H1 (cell line): Measurements from ENCODE around the gene ITGAV. TPM values are rescaled to one million over a fixed set of nuclear protein-coding genes. Genes with fewer than 3 reads are reported as not detected.

Experiments
- BCL11A ChIP-seq, 2 experiments: IDR thresholded peaks; one replicate each; pipeline ENCODE4 v1.6.1; 2011; ENCODE audit warnings: low read depth in 2 of 2, low read length in 2 of 2, mild to moderate bottlenecking in 2 of 2
- CBX5 ChIP-seq: fragments of 300-800, 300-1000 bp; sonication (generic); IDR thresholded peaks from 2 replicates; pipeline ENCODE4 v1.7.1; 2016; ENCODE audit warnings: antibody characterized with exemption, low read length, low read depth
- CHD7 ChIP-seq: fragments of 300-600 bp; sonication (generic); IDR thresholded peaks from 2 replicates; pipeline ENCODE4 v1.7.1; 2012; ENCODE audit warnings: low read length, moderate library complexity, mild to moderate bottlenecking, inconsistent platforms; ENCODE audit not compliant: insufficient replicate concordance
- EP300 ChIP-seq, 2 experiments: IDR thresholded peaks; 1 replicate in 1 of 2; 2 replicates in 1 of 2; pipeline ENCODE4 v1.6.1; 2011 to 2012; ENCODE audit warnings: low read depth in 2 of 2, low read length in 2 of 2, mild to moderate bottlenecking in 2 of 2, borderline replicate concordance in 1 of 2, inconsistent platforms in 1 of 2, moderate library complexity in 1 of 2
- KDM1A ChIP-seq: fragments of 200-600, 300-600 bp; sonication (generic); IDR thresholded peaks from 2 replicates; pipeline ENCODE4 v1.7.1; 2016; ENCODE audit warnings: mild to moderate bottlenecking, low read length, borderline replicate concordance
- POU5F1 ChIP-seq: IDR thresholded peaks from 2 replicates; pipeline ENCODE4 v1.6.1; 2011; ENCODE audit warnings: low read depth, mild to moderate bottlenecking, low read length, moderate library complexity
- RAD21 ChIP-seq, 2 experiments: IDR thresholded peaks in 1 of 2; conservative IDR thresholded peaks in 1 of 2; 2 replicates each; pipeline ENCODE4 v1.6.1; 2011; ENCODE audit warnings: low read depth in 2 of 2, low read length in 2 of 2, improper control_type of control experiment in 1 of 2, inconsistent platforms in 1 of 2, mild to moderate bottlenecking in 1 of 2, moderate library complexity in 1 of 2
- SUZ12 ChIP-seq: fragments of 200-600 bp; sonication (generic); IDR thresholded peaks from 2 replicates; pipeline ENCODE4 v1.6.1; 2012; ENCODE audit warnings: mild to moderate bottlenecking, inconsistent platforms, low read length, moderate library complexity, mixed read lengths
- TBP ChIP-seq: IDR thresholded peaks from 2 replicates; pipeline ENCODE4 v1.6.1; 2011; ENCODE audit warnings: low read depth, low read length, improper control_type of control experiment
- ZNF274 ChIP-seq: IDR thresholded peaks from 2 replicates; pipeline ENCODE4 v1.7.0; 2012; ENCODE audit warnings: low read length, borderline replicate concordance; ENCODE audit errors: extremely low read depth
- polyA plus RNA-seq, 7 experiments: library from polyadenylated mRNA; depleted of rRNA in 3 of 7; stranded (reverse) in 5 of 7; unstranded in 2 of 7; fragments of >200 nt in 5 of 7; fragments of 200-250 nt in 2 of 7; gene quantifications; 1 replicate in 5 of 7; 2 replicates in 1 of 7; 4 replicates in 1 of 7; pipeline versions ENCODE4 v1.2.1 to v1.2.3, GENCODE V29; 2011 to 2013; ENCODE audit warnings: missing spikeins in 2 of 7, mixed read lengths in 2 of 7
- total RNA-seq: library from RNA; stranded (reverse); fragmentation: NEBNext Ultra II Directional; extraction: Animal tissue kit (Norgen Biotek cat#: 25700); gene quantifications from 2 replicates; pipeline ENCODE4 v1.2.1, GENCODE V29; 2021

The ITGAV gene
- total and polyA plus RNA-seq, 2 of the 8 experiments (the other 6 are each of a cell fraction or from before 2014, with no cell fraction given), result 11.7 to 42.4 TPM

- TF ChIP-seq CHD7 (no peak), TBP (no peak), ZNF274 (no peak), RAD21 (IDR thresholded peaks at IDR 0.05 in 1 of 2, conservative IDR thresholded peaks at IDR 0.05 in 1 of 2; ENCODE audit: low read depth in 2 of 2, low read length in 2 of 2) (no peak), SUZ12 (no peak), BCL11A (IDR thresholded peaks at IDR 0.05; ENCODE audit: low read depth in 2 of 2, low read length in 2 of 2) (no peak), EP300 (IDR thresholded peaks at IDR 0.05; ENCODE audit: borderline replicate concordance in 1 of 2, low read depth in 2 of 2, low read length in 2 of 2) (no peak), POU5F1 (no peak), KDM1A (no peak), CBX5 (no peak)
These were observed 27.3 kb downstream of the ITGAV start (continued) for GRCh38 chr2:186617148-186617547.
